Type B pancreatic cell (in vitro differentiated cells): ENCODE results near the gene CEP104. TPM values are rescaled to one million over a fixed set of nuclear protein-coding genes. Genes with fewer than 3 reads are reported as not detected.

ENCODE experiments used
- DNase-seq: peaks from one replicate; pipeline ENCODE4 v3.0.0; 2021; ENCODE audit warnings: mixed read lengths; ENCODE audit not compliant: unreplicated experiment; ENCODE audit errors: extremely low spot score
- H3K27ac Mint-ChIP-seq: 2 replicates; pipeline ENCODE4 v1.8.0; 2021; ENCODE audit warnings: mild to moderate bottlenecking, mixed read lengths
- H3K27me3 Mint-ChIP-seq: 2 replicates; pipeline ENCODE4 v1.8.0; 2021; ENCODE audit warnings: mixed read lengths
- H3K36me3 Mint-ChIP-seq: 2 replicates; pipeline ENCODE4 v1.8.0; 2021; ENCODE audit warnings: mixed read lengths
- H3K4me1 Mint-ChIP-seq: one replicate; pipeline ENCODE4 v1.8.0; 2021; ENCODE audit warnings: mixed read lengths; ENCODE audit not compliant: unreplicated experiment
- H3K4me3 Mint-ChIP-seq: 2 replicates; pipeline ENCODE4 v1.8.0; 2021; ENCODE audit warnings: mild to moderate bottlenecking, mixed read lengths
- H3K9me3 Mint-ChIP-seq: 2 replicates; pipeline ENCODE4 v1.8.0; 2021; ENCODE audit warnings: mixed read lengths
- CTCF ChIP-seq: fragments of 200-600 bp; sonication (generic); conservative IDR thresholded peaks from 2 replicates; pipeline ENCODE4 v1.5.0; 2021; ENCODE audit warnings: antibody characterized with exemption, mild to moderate bottlenecking
- total RNA-seq: library from RNA; stranded (reverse); gene quantifications from 2 replicates; pipeline ENCODE4 v1.2.1, GENCODE V29; 2021; ENCODE audit warnings: low replicate concordance

Gene CEP104
- total RNA-seq, 1 donor from 2014 or later = 41.9 TPM

- H3K4me1 Mint-ChIP-seq = peaks cover 18% of the 10 kb centered on the region
- H3K9me3 Mint-ChIP-seq = peaks cover 5% of the 10 kb centered on the region
- TF ChIP-seq CTCF = no peak
- no peak overlapping the region for H3K4me3 Mint-ChIP-seq
- DNase-seq = no peak
- H3K27ac Mint-ChIP-seq = no peak overlapping the region
- no peaks in the 10 kb centered on the region for H3K27me3 Mint-ChIP-seq
- peaks cover 22% of the 10 kb centered on the region for H3K36me3 Mint-ChIP-seq
Measured at GRCh38 chr1:3895951-3896325, 38.9 kb upstream of the CEP104 start.

DNA sequence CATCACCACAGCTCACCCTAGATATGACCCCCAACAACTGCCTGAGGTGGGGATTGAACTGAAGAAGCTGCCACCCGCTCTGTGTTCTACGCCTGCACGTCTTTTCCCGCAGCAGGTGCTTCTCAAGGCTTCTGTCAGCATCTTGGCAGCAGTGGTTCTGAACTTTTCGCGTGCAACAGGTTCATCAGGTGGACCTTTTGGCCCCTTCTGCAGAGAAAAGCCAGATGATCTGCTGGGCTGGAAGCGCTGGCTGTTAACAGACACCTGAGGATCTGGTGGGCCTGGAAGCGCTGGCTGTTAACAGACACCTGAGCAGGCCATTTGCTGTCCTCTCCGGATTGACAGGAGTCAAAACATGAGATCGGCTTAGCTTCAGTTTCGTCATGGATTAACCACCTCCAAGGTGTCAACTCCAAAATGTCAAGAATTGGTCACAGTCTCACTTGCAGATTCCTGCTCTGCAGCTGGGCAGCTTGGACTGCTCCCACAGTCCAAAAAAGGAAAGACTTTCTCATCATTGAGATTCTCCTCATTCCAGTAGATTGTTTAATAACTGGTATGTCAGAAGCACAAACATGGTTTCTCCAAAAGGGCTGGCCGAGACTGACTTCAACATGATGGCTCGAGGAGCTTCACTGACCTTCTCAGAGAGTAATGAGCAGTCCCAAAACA lies 38.4 kb upstream of the CEP104 start:
- H3K4me3 Mint-ChIP-seq = no peak overlapping the region
- H3K27me3 Mint-ChIP-seq = no peaks in the 10 kb centered on the region
- no peak for TF ChIP-seq CTCF
- peaks cover 18% of the 10 kb centered on the region for H3K4me1 Mint-ChIP-seq
- peaks cover 22% of the 10 kb centered on the region for H3K36me3 Mint-ChIP-seq
- no peak overlapping the region for H3K27ac Mint-ChIP-seq
- peaks cover 5% of the 10 kb centered on the region for H3K9me3 Mint-ChIP-seq
- no peak for DNase-seq

DNA sequence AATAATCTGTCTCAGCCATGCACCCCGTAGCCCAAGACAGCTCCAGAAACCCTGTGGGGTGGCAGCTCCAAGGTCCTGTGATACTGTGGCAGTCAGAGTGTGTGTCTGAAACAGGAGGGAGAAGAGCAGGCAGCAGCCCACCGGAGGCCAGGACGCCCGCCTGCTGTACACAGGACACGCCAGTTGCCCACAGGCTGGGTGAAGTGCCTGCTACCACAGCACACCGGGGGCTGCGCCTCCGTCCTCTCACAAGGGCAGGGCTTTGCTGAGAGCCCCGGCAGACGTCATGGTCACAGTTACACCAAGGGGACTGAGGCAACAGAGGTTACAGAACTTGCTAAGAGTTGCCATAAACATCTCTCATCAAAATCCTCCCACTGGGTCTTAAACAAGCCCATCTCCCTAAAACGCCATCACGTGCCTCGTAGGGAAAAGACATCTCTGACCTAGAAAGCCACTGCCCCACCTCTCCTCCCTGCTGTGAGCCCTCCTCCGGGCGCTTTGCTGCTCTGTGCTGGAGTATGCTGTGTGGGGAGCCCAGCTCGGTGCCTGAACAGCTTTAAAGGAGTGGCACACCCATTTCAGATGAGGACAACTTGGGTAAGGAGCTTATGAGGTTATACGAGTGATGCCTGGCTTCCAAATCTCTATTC lies 37.7 kb upstream of the CEP104 start:
- no peak for TF ChIP-seq CTCF
- peaks cover 18% of the 10 kb centered on the region for H3K4me1 Mint-ChIP-seq
- H3K36me3 Mint-ChIP-seq = peaks cover 25% of the 10 kb centered on the region
- peaks cover 5% of the 10 kb centered on the region for H3K9me3 Mint-ChIP-seq
- DNase-seq = no peak
- no peak overlapping the region for H3K27ac Mint-ChIP-seq
- H3K4me3 Mint-ChIP-seq = no peak overlapping the region
- no peaks in the 10 kb centered on the region for H3K27me3 Mint-ChIP-seq

- TF ChIP-seq CTCF = no peak
- peaks cover 20% of the 10 kb centered on the region for H3K36me3 Mint-ChIP-seq
- no peak overlapping the region for H3K27ac Mint-ChIP-seq
- no peaks in the 10 kb centered on the region for H3K9me3 Mint-ChIP-seq
- peaks cover 8% of the 10 kb centered on the region for H3K4me1 Mint-ChIP-seq
- H3K27me3 Mint-ChIP-seq = no peaks in the 10 kb centered on the region
- no peak for DNase-seq
- H3K4me3 Mint-ChIP-seq = no peak overlapping the region
Measured at GRCh38 chr1:3893190-3893589, 36.2 kb upstream of the CEP104 start.

DNA sequence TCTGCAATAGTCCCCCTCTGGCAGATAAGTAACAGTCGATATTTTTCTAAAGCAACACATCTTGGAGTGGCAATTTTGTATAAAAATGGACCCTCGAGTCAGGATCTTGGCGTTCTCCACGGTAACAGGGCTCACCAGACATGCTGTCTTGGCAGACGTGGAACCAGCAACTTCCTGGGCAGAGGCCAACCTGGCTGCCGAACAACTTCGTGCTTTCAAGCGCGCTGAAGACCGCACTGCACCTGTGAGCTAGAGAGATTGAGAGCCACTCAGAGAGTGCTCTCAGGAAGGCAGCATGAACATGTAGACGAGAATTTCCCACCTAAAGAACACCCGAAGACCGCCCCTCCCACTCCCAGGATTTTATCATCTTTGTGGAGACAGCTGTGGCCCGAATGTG lies 35.7 kb upstream of the CEP104 start:
- Mint-ChIP-seq H3K4me3 (no peak overlapping the region), H3K9me3 (no peaks in the 10 kb centered on the region), H3K4me1 (peaks cover 8% of the 10 kb centered on the region), H3K36me3 (peaks cover 25% of the 10 kb centered on the region), H3K27me3 (no peaks in the 10 kb centered on the region), H3K27ac (no peak overlapping the region)
- DNase-seq = no peak
- TF ChIP-seq CTCF = no peak
